Eye (tissue), 1 donor: ENCODE measurements around the gene OR2T33.
"Not testable (repeated sequence)": the region's sequence is repeated elsewhere in the genome, so short reads cannot be mapped to it uniquely, and the experiment has no call there.

ENCODE experiments used
- DNase-seq: peaks from one replicate; pipeline ENCODE4 v3.0.0-alpha.2; 2015

The OR2T33 gene

GRCh38 chr1:248277876-248278275 lies at the start of gene OR2T33:
Gene OR2T33, minus strand, starts transcription at chr1:248277976. Its CDS starts 4,162 bp downstream, at chr1:248273814.
- DNase-seq: no peak

- no peak for DNase-seq
Observed at GRCh38 chr1:248324468-248324867, 46.7 kb upstream of the OR2T33 start, which contains the start of gene OR2M7. Gene OR2M7, minus strand, starts transcription at chr1:248324568. Its CDS starts 0 bp downstream, at chr1:248324568.

- DNase-seq: no peak
Observed at GRCh38 chr1:248316796-248317195, 39.0 kb upstream of the OR2T33 start.

GRCh38 chr1:248306740-248307139 lies 29.0 kb upstream of the OR2T33 start:
- not testable (repeated sequence) for DNase-seq

- DNase-seq: no peak
Observed at GRCh38 chr1:248306103-248306502, 28.3 kb upstream of the OR2T33 start.

- DNase-seq: not testable (repeated sequence)
Observed at GRCh38 chr1:248305672-248306071, 27.9 kb upstream of the OR2T33 start.

- no peak for DNase-seq
Observed at GRCh38 chr1:248303324-248303723, 25.5 kb upstream of the OR2T33 start, which contains the start of gene OR2T12. Gene OR2T12, minus strand, starts transcription at chr1:248303424. Its CDS starts 7,846 bp downstream, at chr1:248295578.

- no peak for DNase-seq
Observed at GRCh38 chr1:248288391-248288790, 10.6 kb upstream of the OR2T33 start.

- not testable (repeated sequence) for DNase-seq
Observed at GRCh38 chr1:248273225-248273624, 4.6 kb downstream of the OR2T33 start.

GRCh38 chr1:248268178-248268577 lies 9.6 kb downstream of the OR2T33 start:
- DNase-seq: no peak

- DNase-seq: not testable (repeated sequence)
Observed at GRCh38 chr1:248259309-248259708, 18.5 kb downstream of the OR2T33 start.

- DNase-seq: peak; percentile 51
Observed at GRCh38 chr1:248243204-248243603, 34.6 kb downstream of the OR2T33 start.

GRCh38 chr1:248239478-248239877 lies 38.3 kb downstream of the OR2T33 start:
- no peak for DNase-seq

GRCh38 chr1:248231117-248231516 lies 46.7 kb downstream of the OR2T33 start, which contains the start of gene OR2M4:
Gene OR2M4, plus strand, starts transcription at chr1:248231417. Its CDS starts 7,512 bp downstream, at chr1:248238929.
- DNase-seq: no peak

GRCh38 chr1:248229360-248229908 lies 48.3 kb downstream of the OR2T33 start:
- DNase-seq: no peak

GRCh38 chr1:248225537-248225936 lies 52.2 kb downstream of the OR2T33 start:
- no peak for DNase-seq
